Measurements from ENCODE around the gene DUSP8. TPM values are rescaled to one million over a fixed set of nuclear protein-coding genes. Genes with fewer than 3 reads are reported as not detected.

DUSP8 gene
- total and polyA plus RNA-seq, 2 donors (not counting 1 experiment from before 2014, with no cell fraction given), result 4.3 to 7.2 TPM

DNA sequence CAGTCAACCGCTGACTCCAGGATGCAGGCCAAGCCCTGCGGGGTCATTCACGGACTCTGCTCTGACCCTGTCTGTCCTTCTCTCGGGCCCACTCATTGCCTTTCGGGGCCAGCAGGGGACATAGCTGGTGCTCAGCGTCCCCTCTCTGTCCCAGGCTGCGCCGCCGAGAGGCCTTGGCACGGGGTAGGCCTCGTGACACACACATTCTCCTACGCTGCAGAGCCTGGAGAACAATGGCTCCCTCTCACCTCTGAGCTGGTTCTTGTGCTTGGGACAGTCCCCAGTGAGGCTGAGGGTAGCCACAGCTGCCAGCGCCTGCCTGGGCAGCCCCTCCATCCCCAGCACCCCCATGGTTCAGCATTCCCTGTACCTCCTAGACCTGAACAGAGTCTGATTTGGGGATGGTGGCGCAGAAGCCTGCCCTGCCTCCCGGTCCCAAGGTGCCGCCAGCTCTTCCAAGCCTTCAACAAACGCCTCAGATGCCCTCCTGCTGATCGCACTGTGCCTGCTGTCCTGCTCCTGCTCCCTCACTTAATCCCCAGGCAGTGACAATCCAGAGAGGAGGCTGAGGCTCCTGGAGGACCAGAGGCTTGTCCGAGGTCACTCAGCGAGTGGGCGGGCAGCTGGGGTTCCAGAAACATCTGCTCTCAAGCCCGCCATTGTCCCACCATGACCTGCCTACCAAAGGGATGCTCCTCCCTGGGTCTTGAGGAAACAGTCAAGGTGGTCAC is 30.4 kb downstream of the DUSP8 start:
- Mint-ChIP-seq H3K27me3 (peaks cover 23% of the 10 kb centered on the region), H3K27ac (no peak overlapping the region), H3K4me3 (no peak overlapping the region), H3K4me1 (peaks cover 7% of the 10 kb centered on the region), H3K9me3 (ENCODE audit: insufficient read depth) (no peaks in the 10 kb centered on the region)
- ATAC-seq (ENCODE audit: low read depth), result no peak
- DNase-seq, result no peak
- H3K4me3 ChIP-seq (ENCODE audit: control extremely low read depth in 1 of 5, extremely low read depth in 1 of 5, insufficient read depth in 1 of 5, low read depth in 2 of 5, low read length in 4 of 5), result no peak overlapping the region
- intact Hi-C loops (cut with micrococcal nuclease), result no loop called here
- peaks cover 0 to 5% (median 0%) of the 10 kb centered on the region in 3 donors for H3K9me3 ChIP-seq (ENCODE audit: control extremely low read depth in 1 of 3, control insufficient read depth in 2 of 3, insufficient read depth in 1 of 3, low read length in 2 of 3)
- H3K4me1 ChIP-seq (ENCODE audit: control insufficient read depth in 2 of 2, insufficient read depth in 2 of 2, low read length in 2 of 2), result peaks cover 7 to 8% of the 10 kb centered on the region in 2 donors
- no peak overlapping the region for H3K4me2 ChIP-seq (replicated peaks; ENCODE audit: low read depth, low read length, poor library complexity, severe bottlenecking)
- H3K27ac ChIP-seq (ENCODE audit: low read length in 2 of 2), result no peak overlapping the region
- TF ChIP-seq EZH2 (IDR thresholded peaks at IDR 0.05; ENCODE audit: borderline replicate concordance, insufficient read depth, low read depth, low read length, poor library complexity, severe bottlenecking), result no peak
- TF ChIP-seq, protein P1, sequence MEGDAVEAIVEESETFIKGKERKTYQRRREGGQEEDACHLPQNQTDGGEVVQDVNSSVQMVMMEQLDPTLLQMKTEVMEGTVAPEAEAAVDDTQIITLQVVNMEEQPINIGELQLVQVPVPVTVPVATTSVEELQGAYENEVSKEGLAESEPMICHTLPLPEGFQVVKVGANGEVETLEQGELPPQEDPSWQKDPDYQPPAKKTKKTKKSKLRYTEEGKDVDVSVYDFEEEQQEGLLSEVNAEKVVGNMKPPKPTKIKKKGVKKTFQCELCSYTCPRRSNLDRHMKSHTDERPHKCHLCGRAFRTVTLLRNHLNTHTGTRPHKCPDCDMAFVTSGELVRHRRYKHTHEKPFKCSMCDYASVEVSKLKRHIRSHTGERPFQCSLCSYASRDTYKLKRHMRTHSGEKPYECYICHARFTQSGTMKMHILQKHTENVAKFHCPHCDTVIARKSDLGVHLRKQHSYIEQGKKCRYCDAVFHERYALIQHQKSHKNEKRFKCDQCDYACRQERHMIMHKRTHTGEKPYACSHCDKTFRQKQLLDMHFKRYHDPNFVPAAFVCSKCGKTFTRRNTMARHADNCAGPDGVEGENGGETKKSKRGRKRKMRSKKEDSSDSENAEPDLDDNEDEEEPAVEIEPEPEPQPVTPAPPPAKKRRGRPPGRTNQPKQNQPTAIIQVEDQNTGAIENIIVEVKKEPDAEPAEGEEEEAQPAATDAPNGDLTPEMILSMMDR (IDR thresholded peaks at IDR 0.05), result no peak
- no peak overlapping the region for H2AFZ ChIP-seq (ENCODE audit: insufficient read depth, low read depth, low read length, poor library complexity, severe bottlenecking)
- ChIA-PET CTCF (interaction anchor here (0.6 to 0.9 kb wide), 2 partner anchors 152 to 291 kb away, joined by 3 to 4 read pairs; no protein-coding TSS in a partner anchor), POLR2A (no interaction called here)
- 91% methylated on average over 22 of the region's 22 CpGs for WGBS (ENCODE audit: insufficient coverage)
- H3K79me2 ChIP-seq (ENCODE audit: control insufficient read depth, insufficient read depth, low read length), result peaks cover 9% of the 10 kb centered on the region
- H3K27me3 ChIP-seq (replicated peaks in 1 of 4; ENCODE audit: control extremely low read depth in 1 of 4, control insufficient read depth in 3 of 4, insufficient read depth in 4 of 4, low read length in 3 of 4), result peaks cover 0 to 45% (median 12%) of the 10 kb centered on the region in 4 experiments
- no peaks in the 10 kb centered on the region for H3K36me3 ChIP-seq (replicated peaks in 1 of 2; ENCODE audit: control extremely low read depth in 1 of 2, control insufficient read depth in 1 of 2, extremely low read depth in 1 of 2, insufficient read depth in 2 of 2, low read length in 1 of 2)
- H3K9ac ChIP-seq (ENCODE audit: low read length), result no peak overlapping the region
- peaks cover 5% of the 10 kb centered on the region for H4K20me1 ChIP-seq (ENCODE audit: control insufficient read depth, insufficient read depth, low read length, poor library complexity, severe bottlenecking)

DNA sequence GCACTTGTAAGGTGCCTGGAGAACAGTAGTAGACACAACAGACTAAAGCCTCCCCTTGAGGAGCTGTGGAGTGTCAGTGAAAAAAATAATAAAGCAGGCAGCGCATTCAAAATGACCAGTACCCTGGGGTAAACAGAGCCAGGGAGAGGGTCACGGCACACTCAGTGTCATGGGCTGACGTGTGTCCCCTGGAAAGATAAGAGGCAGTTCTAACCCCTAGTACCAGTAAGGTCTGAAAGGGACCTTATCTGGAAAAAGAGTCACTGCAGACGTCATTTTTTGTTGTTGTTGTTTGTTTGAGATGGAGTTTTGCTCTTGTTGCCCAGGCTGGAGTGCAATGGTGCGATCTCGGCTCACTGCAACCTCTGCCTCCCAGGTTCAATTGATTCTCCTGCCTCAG is 32.0 kb downstream of the DUSP8 start:
- POLR2A ChIA-PET, result no interaction called here

More for the DNA sequence above, 32.0 kb downstream of the DUSP8 start:
- Histone ChIP-seq H3K27ac (ENCODE audit: low read length in 2 of 2) (no peak overlapping the region), H3K4me1 (ENCODE audit: control insufficient read depth in 2 of 2, insufficient read depth in 2 of 2, low read length in 2 of 2) (no peaks in the 10 kb centered on the region), H3K27me3 (replicated peaks in 1 of 4; ENCODE audit: control extremely low read depth in 1 of 4, control insufficient read depth in 3 of 4, insufficient read depth in 4 of 4, low read length in 3 of 4) (peaks cover 0 to 30% (median 4%) of the 10 kb centered on the region in 4 experiments), H3K4me2 (replicated peaks; ENCODE audit: low read depth, low read length, poor library complexity, severe bottlenecking) (no peak overlapping the region), H3K9me3 (ENCODE audit: control extremely low read depth in 1 of 3, control insufficient read depth in 2 of 3, insufficient read depth in 1 of 3, low read length in 2 of 3) (no peaks in the 10 kb centered on the region), H3K9ac (ENCODE audit: low read length) (no peak overlapping the region), H3K79me2 (ENCODE audit: control insufficient read depth, insufficient read depth, low read length) (peaks cover 25% of the 10 kb centered on the region), H3K36me3 (replicated peaks in 1 of 2; ENCODE audit: control extremely low read depth in 1 of 2, control insufficient read depth in 1 of 2, extremely low read depth in 1 of 2, insufficient read depth in 2 of 2, low read length in 1 of 2) (peaks cover 0 to 12% of the 10 kb centered on the region in 2 experiments), H2AFZ (ENCODE audit: insufficient read depth, low read depth, low read length, poor library complexity, severe bottlenecking) (no peak overlapping the region), H3K4me3 (ENCODE audit: control extremely low read depth in 1 of 5, extremely low read depth in 1 of 5, insufficient read depth in 1 of 5, low read depth in 2 of 5, low read length in 4 of 5) (no peak overlapping the region), H4K20me1 (ENCODE audit: control insufficient read depth, insufficient read depth, low read length, poor library complexity, severe bottlenecking) (peaks cover 21% of the 10 kb centered on the region)
- 86% methylated on average over 1 of the region's 6 CpGs for WGBS (ENCODE audit: insufficient coverage)
- Mint-ChIP-seq H3K4me1 (peaks cover 7% of the 10 kb centered on the region), H3K27ac (no peak overlapping the region), H3K4me3 (no peak overlapping the region), H3K9me3 (ENCODE audit: insufficient read depth) (no peaks in the 10 kb centered on the region), H3K27me3 (peaks cover 17% of the 10 kb centered on the region)
- intact Hi-C loops (cut with micrococcal nuclease), result no loop called here
- CTCF ChIA-PET, result interaction anchor here (0.7 kb wide), 1 partner anchor 423 kb away, joined by 3 read pairs; no protein-coding TSS in a partner anchor
- DNase-seq (no peak), ATAC-seq (ENCODE audit: low read depth) (no peak)
- TF ChIP-seq EZH2 (IDR thresholded peaks at IDR 0.05; ENCODE audit: borderline replicate concordance, insufficient read depth, low read depth, low read length, poor library complexity, severe bottlenecking), result no peak
- TF ChIP-seq, protein P1 (IDR thresholded peaks at IDR 0.05), result no peak

Data from B cell (primary cell).